Prostate gland (tissue), 2 donors: Measurements from ENCODE around the gene PSMB2.

Experiments
- CTCF ChIP-seq, 4 experiments: fragments of 200-600 bp in 2 of 4; fragments of 450-650 bp in 2 of 4; sonication (generic) in 2 of 4; IDR thresholded peaks; 1 replicate in 3 of 4; 2 replicates in 1 of 4; pipeline ENCODE4 v1.5.1; 2016 to 2019; ENCODE audit warnings: antibody characterized with exemption in 4 of 4, mild to moderate bottlenecking in 2 of 4, moderate library complexity in 2 of 4
- POLR2A ChIP-seq: fragments of 450-650 bp; IDR thresholded peaks from one replicate; pipeline ENCODE4 v1.6.1; 2016; ENCODE audit warnings: antibody characterized with exemption, mild to moderate bottlenecking
- POLR2AphosphoS5 ChIP-seq: sonication (generic); formaldehyde crosslinking; IDR thresholded peaks from one replicate; pipeline ENCODE4 v1.6.1; 2017; ENCODE audit warnings: antibody characterized with exemption

DNA sequence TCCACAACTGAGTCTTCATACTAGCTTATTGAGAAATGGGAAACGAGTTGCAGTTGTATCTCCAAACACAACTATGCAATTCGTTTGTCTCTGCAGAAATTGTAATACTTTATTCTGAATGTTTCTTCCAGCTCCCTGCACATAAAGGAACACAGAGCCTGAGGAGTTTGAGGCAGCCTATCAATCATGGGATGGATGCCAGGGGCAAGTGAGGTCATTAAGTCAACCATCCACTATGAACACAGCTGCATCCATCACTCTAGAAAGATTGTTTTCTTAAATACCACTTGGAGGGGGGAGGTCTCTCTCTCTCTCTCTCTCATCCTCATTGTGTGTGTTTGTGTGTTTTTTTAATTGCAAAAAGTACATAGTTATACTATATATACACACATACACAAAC, 2.9 kb upstream of the PSMB2 start:
- no peak for TF ChIP-seq POLR2A
- TF ChIP-seq POLR2AphosphoS5, result no peak
- no peak for TF ChIP-seq CTCF (IDR thresholded peaks at IDR 0.05)
